HCT116 (cell line): ENCODE data around the gene SPATS2L. TPM values are rescaled to one million over a fixed set of nuclear protein-coding genes. Genes with fewer than 3 reads are reported as not detected.

Experiments used
- total RNA-seq: library from RNA; stranded (reverse); gene quantifications from one replicate; pipeline ENCODE4 v1.2.1, GENCODE V29; 2021; ENCODE audit not compliant: unreplicated experiment

Gene SPATS2L
- total RNA-seq, 1 experiment from 2014 or later, result 87.1 TPM

Other genes starting within 250 kb of the SPATS2L start
- 12.8 TPM for gene KCTD18, start 203.4 kb downstream of the SPATS2L start, total RNA-seq
- gene SGO2, start 219.5 kb downstream of the SPATS2L start, total RNA-seq, result 25.4 TPM